Tibial nerve (tissue), 3 donors: ENCODE measurements around the gene RPTOR.

Experiments used
- CTCF ChIP-seq, 5 experiments: fragments of 200-600 bp in 3 of 5; fragments of 450-650 bp in 2 of 5; sonication (generic) in 3 of 5; IDR thresholded peaks; one replicate each; pipeline ENCODE4 v1.5.1; 2016 to 2019; ENCODE audit warnings: antibody characterized with exemption in 5 of 5, mild to moderate bottlenecking in 3 of 5, moderate library complexity in 2 of 5
- POLR2A ChIP-seq, 2 donors: fragments of 450-650 bp; IDR thresholded peaks; one replicate each; pipeline ENCODE4 v1.6.1; 2017; ENCODE audit warnings: antibody characterized with exemption in 2 of 2, mild to moderate bottlenecking in 2 of 2, moderate library complexity in 2 of 2

GRCh38 chr17:80722661-80723060 is 178.0 kb downstream of the RPTOR start:
- TF ChIP-seq CTCF (IDR thresholded peaks at IDR 0.05), result no peak
- TF ChIP-seq POLR2A (IDR thresholded peaks at IDR 0.05), result no peak
